GM23338 (cell line): ENCODE results near the gene PGR. TPM values are rescaled to one million over a fixed set of nuclear protein-coding genes. Genes with fewer than 3 reads are reported as not detected.
A peak's percentile ranks its signal among the peaks of the same experiment; 100 is the strongest.

ENCODE experiments used
- ATAC-seq: fragments of 200-7000 bp; cut with Tn5 transposase; 3 replicates; pipeline ENCODE4 v1.9.1; 2020
- DNase-seq: peaks from one replicate; pipeline ENCODE4 v3.0.0-alpha.2; 2015; ENCODE audit warnings: low spot score
- H2AFZ ChIP-seq: fragments of 200-600 bp; sonication (generic); 2 replicates; pipeline ENCODE4 v1.8.0; 2016; ENCODE audit warnings: antibody characterized with exemption, mild to moderate bottlenecking, moderate library complexity
- H3F3A ChIP-seq: fragments of 200-600 bp; sonication (generic); replicated peaks from 2 replicates; pipeline ENCODE4 v1.8.0; 2017; ENCODE audit warnings: antibody characterized with exemption, mixed run types, low read depth
- H3K27ac ChIP-seq: fragments of 200-600 bp; sonication (generic); 2 replicates; pipeline ENCODE4 v1.6.1; 2016; ENCODE audit warnings: low read depth
- H3K27me3 ChIP-seq: fragments of 200-600 bp; sonication (generic); 2 replicates; pipeline ENCODE4 v1.8.0; 2016; ENCODE audit warnings: mild to moderate bottlenecking, mixed run types, moderate library complexity; ENCODE audit not compliant: insufficient read depth
- H3K36me3 ChIP-seq: fragments of 200-600 bp; sonication (generic); 2 replicates; pipeline ENCODE4 v1.8.0; 2016; ENCODE audit warnings: mild to moderate bottlenecking; ENCODE audit not compliant: insufficient read depth
- H3K4me1 ChIP-seq: fragments of 200-600 bp; sonication (generic); 2 replicates; pipeline ENCODE4 v1.8.0; 2016; ENCODE audit warnings: mild to moderate bottlenecking, moderate library complexity; ENCODE audit not compliant: insufficient read depth
- H3K4me2 ChIP-seq: fragments of 200-600 bp; sonication (generic); 2 replicates; pipeline ENCODE4 v1.7.1; 2017; ENCODE audit warnings: mixed run types
- H3K4me3 ChIP-seq: fragments of 200-600 bp; sonication (generic); 2 replicates; pipeline ENCODE4 v1.6.1; 2016; ENCODE audit warnings: mixed run types
- H3K79me2 ChIP-seq: fragments of 200-600 bp; sonication (generic); replicated peaks from 2 replicates; pipeline ENCODE4 v1.8.0; 2017; ENCODE audit warnings: mild to moderate bottlenecking; ENCODE audit not compliant: insufficient read depth
- H3K9me2 ChIP-seq: fragments of 200-600 bp; sonication (generic); 2 replicates; pipeline ENCODE4 v1.8.0; 2017; ENCODE audit not compliant: insufficient read depth
- H4K20me1 ChIP-seq: fragments of 200-600 bp; sonication (generic); replicated peaks from 2 replicates; pipeline ENCODE4 v1.8.0; 2017; ENCODE audit warnings: mild to moderate bottlenecking; ENCODE audit not compliant: insufficient read depth
- H3K27ac Mint-ChIP-seq: 2 replicates; pipeline ENCODE4 v1.8.0; 2020; ENCODE audit warnings: inconsistent platforms, mild to moderate bottlenecking, moderate library complexity, mixed read lengths
- H3K27me3 Mint-ChIP-seq: 3 replicates; pipeline ENCODE4 v1.8.0; 2022; ENCODE audit warnings: low read depth, mild to moderate bottlenecking, moderate library complexity, mixed read lengths, inconsistent platforms; ENCODE audit not compliant: insufficient read depth, poor library complexity
- H3K36me3 Mint-ChIP-seq: 3 replicates; pipeline ENCODE4 v1.8.0; 2021; ENCODE audit warnings: low read depth, mild to moderate bottlenecking, inconsistent platforms, moderate library complexity, mixed read lengths
- H3K4me1 Mint-ChIP-seq: 3 replicates; pipeline ENCODE4 v1.8.0; 2020; ENCODE audit warnings: mild to moderate bottlenecking, inconsistent platforms, mixed read lengths
- H3K4me3 Mint-ChIP-seq: 3 replicates; pipeline ENCODE4 v1.8.0; 2021; ENCODE audit warnings: moderate library complexity, mild to moderate bottlenecking, inconsistent platforms, mixed read lengths
- H3K9me3 Mint-ChIP-seq: 3 replicates; pipeline ENCODE4 v1.8.0; 2020; ENCODE audit warnings: moderate library complexity, mild to moderate bottlenecking, inconsistent platforms, mixed read lengths
- CTCF ChIP-seq, 2 experiments: fragments of 200-600 bp in 1 of 2; sonication (generic) in 1 of 2; conservative IDR thresholded peaks; 2 replicates each; pipeline versions ENCODE4 v1.5.1 to v1.6.1; 2016 to 2017; ENCODE audit warnings: antibody characterized with exemption in 2 of 2, low read depth in 2 of 2, mild to moderate bottlenecking in 2 of 2, moderate library complexity in 1 of 2
- ETS1 ChIP-seq: IDR thresholded peaks from 2 replicates; pipeline ENCODE4 v1.6.1; 2016; ENCODE audit warnings: antibody characterized with exemption
- NANOG ChIP-seq: IDR thresholded peaks from 2 replicates; pipeline ENCODE4 v1.6.1; 2016; ENCODE audit warnings: antibody characterized with exemption, borderline replicate concordance
- ZNF331 ChIP-seq: fragments of 250-450 bp; sonication (Bioruptor Pico); IDR thresholded peaks from 2 replicates; pipeline ENCODE4 v1.5.0; 2020; ENCODE audit warnings: low read depth, mild to moderate bottlenecking, moderate library complexity
- ZNF462 ChIP-seq: fragments of 250-450 bp; sonication (Bioruptor Pico); IDR thresholded peaks from 2 replicates; pipeline ENCODE4 v1.5.0; 2020; ENCODE audit warnings: mild to moderate bottlenecking, moderate library complexity
- polyA plus RNA-seq: library from polyadenylated mRNA; unstranded; fragments of >200 nt; fragmentation: Nextera tagmentation; extraction: Ambion mirVana; gene quantifications from 2 replicates; pipeline ENCODE4 v1.2.1, GENCODE V29; 2016
- total RNA-seq: library from RNA; depleted of rRNA; stranded (reverse); fragments of >200 nt; shearing (Covaris generic); gene quantifications from 2 replicates; pipeline ENCODE4 v1.2.3, GENCODE V29; 2014

The PGR gene
- total and polyA plus RNA-seq, 2 experiments from 2014 or later, result 0.07 to 0.11 TPM

- peaks cover 3% of the 10 kb centered on the region; the same call in 1 of the 3 replicates for H3K4me1 Mint-ChIP-seq
- peaks cover 6% of the 10 kb centered on the region; the same call in 2 of the 3 replicates for H3K9me3 Mint-ChIP-seq
- no peak overlapping the region for H3K4me2 ChIP-seq
- no peak overlapping the region for H3K4me3 ChIP-seq
- H3K27me3 ChIP-seq, result no peaks in the 10 kb centered on the region
- DNase-seq (no peak), ATAC-seq (no peak)
- no peak for TF ChIP-seq NANOG
- no peak overlapping the region for H3K4me3 Mint-ChIP-seq
- H3K27ac ChIP-seq, result no peak overlapping the region
- no peak overlapping the region for H2AFZ ChIP-seq
- H3K27me3 Mint-ChIP-seq, result peaks cover 2% of the 10 kb centered on the region
- no peaks in the 10 kb centered on the region; the same call in 1 of the 2 replicates for H3K9me2 ChIP-seq
- no peaks in the 10 kb centered on the region for H3K4me1 ChIP-seq
- no peak overlapping the region for H3K27ac Mint-ChIP-seq
- no peaks in the 10 kb centered on the region for H3K36me3 Mint-ChIP-seq
- H4K20me1 ChIP-seq, result no peaks in the 10 kb centered on the region
- no peaks in the 10 kb centered on the region for H3K36me3 ChIP-seq
- no peaks in the 10 kb centered on the region for H3K79me2 ChIP-seq
- H3F3A ChIP-seq, result no peaks in the 10 kb centered on the region
Observed at GRCh38 chr11:101100601-101101000, 29.0 kb downstream of the PGR start.

- H3K4me3 Mint-ChIP-seq, result no peak overlapping the region
- DNase-seq (peak; percentile 22), ATAC-seq (no peak)
- Histone ChIP-seq H3K9me2 (no peaks in the 10 kb centered on the region; the same call in 1 of the 2 replicates), H4K20me1 (no peaks in the 10 kb centered on the region), H3K4me3 (no peak overlapping the region), H3K79me2 (no peaks in the 10 kb centered on the region), H3K27ac (no peak overlapping the region), H2AFZ (no peak overlapping the region), H3K36me3 (no peaks in the 10 kb centered on the region), H3K4me2 (no peak overlapping the region), H3F3A (no peaks in the 10 kb centered on the region), H3K4me1 (no peaks in the 10 kb centered on the region), H3K27me3 (no peaks in the 10 kb centered on the region)
- H3K36me3 Mint-ChIP-seq, result no peaks in the 10 kb centered on the region
- no peaks in the 10 kb centered on the region for H3K27me3 Mint-ChIP-seq
- TF ChIP-seq ETS1, result no peak
- TF ChIP-seq ZNF331 (CRISPR knock-in tag), result no peak
- H3K27ac Mint-ChIP-seq, result no peak overlapping the region
- H3K9me3 Mint-ChIP-seq, result no peaks in the 10 kb centered on the region
- H3K4me1 Mint-ChIP-seq, result no peaks in the 10 kb centered on the region
Observed at GRCh38 chr11:101096036-101096704, 33.4 kb downstream of the PGR start.

GRCh38 chr11:101091781-101092180 lies 37.8 kb downstream of the PGR start:
- Histone ChIP-seq H3K4me3 (no peak overlapping the region), H3K4me1 (no peaks in the 10 kb centered on the region), H3K4me2 (no peak overlapping the region), H3K36me3 (no peaks in the 10 kb centered on the region), H4K20me1 (no peaks in the 10 kb centered on the region), H2AFZ (no peak overlapping the region), H3K27me3 (no peaks in the 10 kb centered on the region), H3K27ac (no peak overlapping the region), H3F3A (no peaks in the 10 kb centered on the region), H3K9me2 (no peaks in the 10 kb centered on the region; the same call in 1 of the 2 replicates), H3K79me2 (no peaks in the 10 kb centered on the region)
- H3K27ac Mint-ChIP-seq, result no peak overlapping the region
- no peaks in the 10 kb centered on the region for H3K4me1 Mint-ChIP-seq
- peaks cover 6% of the 10 kb centered on the region; the same call in 1 of the 3 replicates for H3K36me3 Mint-ChIP-seq
- no peak for TF ChIP-seq CTCF (conservative IDR thresholded peaks at IDR 0.05; ENCODE audit: low read depth in 2 of 2)
- no peak for TF ChIP-seq ZNF462 (CRISPR knock-in tag)
- no peak for TF ChIP-seq ZNF331 (CRISPR knock-in tag)
- DNase-seq, result no peak
- no peak overlapping the region for H3K4me3 Mint-ChIP-seq
- H3K27me3 Mint-ChIP-seq, result no peaks in the 10 kb centered on the region
- no peak for ATAC-seq
- peaks cover 4% of the 10 kb centered on the region; the same call in 2 of the 3 replicates for H3K9me3 Mint-ChIP-seq
